ENCODE results near the gene DLEC1.
A peak's percentile ranks its signal among the peaks of the same experiment; 100 is the strongest.
"Not testable (repeated sequence)": the region's sequence is repeated elsewhere in the genome, so short reads cannot be mapped to it uniquely, and the experiment has no call there.

Gene DLEC1

DNA sequence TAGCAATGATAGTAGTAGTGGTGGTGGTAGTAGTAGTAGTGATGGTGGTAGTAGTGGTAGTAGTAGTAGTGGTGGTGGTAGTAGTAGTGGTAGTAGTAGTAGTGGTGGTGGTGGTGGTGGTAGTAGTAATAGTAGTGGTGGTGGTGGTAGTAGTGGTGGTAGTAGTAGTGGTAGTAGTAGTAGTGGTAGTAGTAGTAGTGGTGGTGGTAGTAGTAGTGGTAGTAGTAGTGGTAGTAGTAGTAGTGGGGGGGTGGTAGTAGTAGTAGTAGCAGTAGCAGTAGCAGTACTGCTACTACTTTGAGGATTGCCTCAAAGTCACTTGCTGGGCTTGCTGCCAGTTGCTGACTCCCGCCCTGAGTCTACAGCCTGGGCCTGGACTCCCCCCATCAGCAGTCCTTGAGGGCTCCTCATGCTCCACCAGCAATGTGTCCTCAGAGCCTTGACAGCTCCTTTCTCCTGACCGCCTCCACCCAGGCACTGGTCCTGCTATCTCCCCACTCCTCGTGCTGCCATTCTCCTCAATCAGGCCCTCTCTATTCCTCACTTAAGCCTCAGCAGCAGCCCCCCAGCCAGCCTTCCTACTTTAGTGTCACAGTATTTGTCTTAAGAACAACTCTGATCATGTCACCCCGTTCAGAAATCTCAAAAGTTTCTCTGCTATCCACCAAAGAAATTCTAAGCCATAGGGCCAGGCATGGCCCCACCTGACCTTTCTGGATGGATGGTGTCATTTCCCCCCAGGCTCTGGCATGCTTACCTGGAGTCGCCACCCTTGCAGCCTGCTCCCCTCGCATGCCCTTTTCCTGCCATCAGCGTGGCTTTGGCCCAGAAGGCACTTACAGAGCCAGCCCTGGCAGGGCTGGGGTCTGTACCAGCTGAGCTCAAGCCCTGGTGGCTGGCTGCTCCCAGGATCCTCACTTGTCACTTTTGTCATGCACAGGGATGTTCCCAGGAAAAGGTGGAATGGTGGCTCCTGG, 45.6 kb downstream of the DLEC1 start:
- DNase-seq (ENCODE audit: low spot score) = peak; percentile 78

DNA sequence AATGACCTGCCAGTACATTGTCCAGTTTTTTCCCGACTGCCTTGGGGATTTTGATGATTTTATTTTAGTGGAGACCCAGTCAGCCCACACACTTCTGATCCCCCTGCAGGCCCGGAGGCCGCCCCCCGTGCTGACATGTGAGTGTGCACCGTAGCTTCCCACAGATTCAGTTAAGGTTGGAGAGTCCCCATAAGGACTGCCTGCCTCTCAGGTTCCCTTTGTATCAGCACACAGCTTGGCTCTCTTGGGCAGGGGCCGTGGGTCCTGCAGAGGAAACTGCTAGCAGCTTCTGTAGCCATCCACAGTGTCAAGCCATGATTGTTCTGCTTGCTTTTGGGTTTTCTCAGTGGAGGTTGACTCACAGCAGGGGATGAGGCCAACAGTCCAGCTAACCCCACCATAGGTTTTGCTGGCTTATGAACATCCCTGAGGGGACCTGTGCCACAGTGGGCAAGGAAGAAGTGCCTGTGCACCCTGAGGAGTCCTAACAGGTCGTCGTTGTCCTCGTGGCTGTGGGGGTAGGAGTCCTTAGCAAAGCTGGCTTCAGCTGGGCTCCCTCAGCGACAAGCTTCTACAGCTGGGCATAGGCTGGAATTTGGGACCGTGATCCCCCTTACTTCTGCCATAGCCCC, 46.4 kb downstream of the DLEC1 start:
- DNase-seq (ENCODE audit: low spot score) = peak; percentile 30

DNA sequence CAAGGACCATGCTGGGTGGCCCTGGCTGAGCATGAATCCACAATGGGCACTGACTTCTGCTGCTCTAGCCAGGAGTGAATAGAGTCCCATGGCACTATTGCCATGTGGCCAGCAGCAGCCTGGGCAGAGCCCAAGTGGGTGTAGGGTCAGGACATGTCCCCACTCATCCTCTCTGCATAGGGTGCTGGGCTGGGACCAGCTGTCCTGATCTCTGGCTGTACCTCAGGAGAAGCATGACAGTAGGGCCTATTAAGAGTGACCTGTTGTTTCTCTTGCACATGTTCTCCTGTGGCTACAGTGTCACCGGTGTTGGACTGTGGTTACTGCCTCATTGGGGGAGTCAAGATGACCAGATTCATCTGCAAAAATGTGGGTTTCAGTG, 46.9 kb downstream of the DLEC1 start:
- DNase-seq (ENCODE audit: low spot score) = no peak

DNA sequence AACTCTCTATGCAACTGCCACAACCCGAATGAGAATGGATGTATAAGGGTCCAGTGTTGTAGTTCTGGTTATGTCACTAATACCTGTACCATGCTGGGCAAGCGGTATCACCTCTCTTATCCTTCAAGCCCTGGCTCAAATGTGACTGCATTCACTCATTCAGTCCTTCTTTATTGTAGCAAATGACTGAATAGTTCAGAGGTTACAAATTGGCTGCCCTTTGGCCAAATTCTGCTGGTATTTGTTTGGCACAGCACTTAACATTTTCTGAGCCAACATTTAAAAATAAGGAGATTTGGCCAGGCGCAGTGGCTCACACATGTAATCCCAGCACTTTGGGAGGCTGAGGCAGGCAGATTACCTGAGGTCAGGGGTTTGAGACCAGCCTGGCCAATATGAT, 47.5 kb downstream of the DLEC1 start:
- DNase-seq (ENCODE audit: low spot score) = no peak

DNA sequence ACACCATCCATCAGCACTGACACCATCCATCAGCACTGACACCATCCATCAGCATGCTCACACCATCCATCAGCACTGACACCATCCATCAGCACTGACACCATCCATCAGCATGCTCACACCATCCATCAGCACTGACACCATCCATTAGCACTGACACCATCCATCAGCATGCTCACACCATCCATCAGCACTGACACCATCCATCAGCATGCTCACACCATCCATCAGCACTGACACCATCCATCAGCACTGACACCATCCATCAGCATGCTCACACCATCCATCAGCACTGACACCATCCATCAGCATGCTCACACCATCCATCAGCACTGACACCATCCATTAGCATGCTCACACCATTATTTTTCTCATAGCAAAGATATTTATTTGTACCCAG, 48.3 kb downstream of the DLEC1 start:
- DNase-seq (ENCODE audit: low spot score) = not testable (repeated sequence)

DNA sequence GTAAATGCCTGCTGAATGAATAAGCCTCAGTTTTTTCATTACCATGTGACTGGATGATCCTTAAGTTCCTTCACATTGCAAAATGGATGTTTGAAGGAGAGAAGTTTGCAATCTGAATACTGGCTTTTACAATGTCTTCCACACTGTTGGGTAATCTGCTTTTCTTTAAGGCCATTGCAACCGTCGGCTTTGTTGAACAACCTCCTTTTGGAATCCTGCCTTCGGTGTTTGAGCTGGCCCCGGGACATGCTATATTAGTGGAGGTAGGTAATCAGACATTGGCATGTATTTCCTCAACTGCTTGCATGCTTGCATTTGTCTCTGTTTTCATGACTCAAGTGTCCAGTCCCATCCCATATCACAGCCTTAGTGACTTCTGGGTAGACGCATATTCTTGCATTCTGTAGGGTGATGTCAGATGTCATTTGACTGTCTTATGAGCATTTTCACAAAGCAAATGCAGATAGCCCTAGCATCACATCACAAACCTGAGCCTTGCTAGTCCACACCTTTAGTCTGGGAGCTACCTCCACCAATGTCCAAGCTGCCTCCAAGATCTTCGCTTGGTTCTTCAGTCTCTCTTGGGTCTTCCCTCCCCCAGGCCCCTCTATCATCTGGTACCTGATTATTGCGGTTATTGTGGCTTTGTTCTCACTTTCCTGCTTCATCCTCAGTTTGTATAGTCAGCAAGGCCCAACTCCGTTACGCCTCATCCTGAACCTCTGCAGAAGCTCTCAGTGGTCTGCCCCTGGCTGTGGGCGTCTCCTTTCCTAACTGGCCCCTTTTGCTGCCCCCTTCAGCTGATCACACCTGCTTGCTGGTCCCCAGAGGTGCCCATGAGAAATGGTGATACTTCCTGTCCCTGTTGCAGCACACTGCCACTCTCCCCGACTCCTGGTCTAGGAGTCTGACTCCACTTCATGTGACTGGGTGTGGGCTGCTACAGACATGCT, 49.4 kb downstream of the DLEC1 start:
- DNase-seq (ENCODE audit: low spot score) = no peak

DNA sequence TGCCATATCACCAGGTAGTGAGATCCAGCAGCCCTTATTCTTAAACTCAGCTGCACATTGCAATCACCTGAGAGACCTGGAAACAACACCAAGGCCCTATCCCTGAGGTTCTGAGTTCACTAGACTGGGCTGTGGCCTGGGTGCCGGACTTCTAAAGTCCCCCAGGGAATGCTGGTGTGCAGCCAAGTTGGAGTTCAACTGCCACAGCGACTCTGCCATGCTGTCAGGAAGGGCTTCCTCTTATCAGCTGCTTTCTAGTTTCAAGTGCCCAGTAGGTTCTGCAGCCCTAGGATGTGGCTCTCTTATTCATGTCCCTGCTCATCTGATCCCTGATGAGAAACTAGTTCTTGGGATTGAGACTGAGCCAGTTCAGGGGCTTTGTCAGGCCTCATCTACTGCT, 50.2 kb downstream of the DLEC1 start:
- DNase-seq (ENCODE audit: low spot score) = no peak

DNA sequence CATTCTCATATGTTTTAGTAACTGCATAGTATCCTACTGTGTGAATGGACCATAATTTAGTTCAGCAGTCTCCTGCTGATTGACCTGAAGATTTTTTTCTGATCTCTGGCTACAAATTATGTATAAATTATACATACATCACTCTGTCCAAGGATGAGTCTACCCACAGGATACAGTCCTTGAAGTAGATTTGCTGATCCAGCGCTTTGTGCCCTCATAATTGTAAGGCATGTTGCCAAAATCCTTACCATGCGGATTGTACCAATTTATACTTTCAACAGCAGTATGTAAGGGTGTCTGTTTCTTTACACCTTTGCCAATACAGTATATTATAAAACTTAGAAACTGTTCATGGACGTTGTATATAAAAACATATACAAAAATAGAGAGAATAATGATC, 51.4 kb downstream of the DLEC1 start:
- DNase-seq (ENCODE audit: low spot score) = no peak

DNA sequence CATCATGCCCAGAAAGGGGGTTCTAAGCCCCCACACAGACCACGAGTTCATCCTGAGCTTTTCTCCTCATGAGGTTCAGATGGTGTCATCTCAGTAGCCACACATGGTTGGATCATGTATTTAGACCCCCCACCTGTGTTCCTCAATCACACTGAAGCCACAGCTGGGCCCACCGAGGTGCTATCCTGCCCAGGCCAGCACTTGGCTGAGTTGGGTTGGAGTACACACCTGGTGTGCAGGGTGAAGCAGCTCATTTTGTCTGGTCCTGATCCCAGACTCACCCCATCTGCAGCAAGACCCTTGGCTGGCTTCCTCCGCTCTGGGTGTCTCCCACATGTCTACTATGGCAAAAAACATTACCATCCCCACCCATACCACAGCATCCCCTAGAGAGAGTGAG, 56.0 kb downstream of the DLEC1 start:
- no peak for DNase-seq (ENCODE audit: low spot score)

DNA sequence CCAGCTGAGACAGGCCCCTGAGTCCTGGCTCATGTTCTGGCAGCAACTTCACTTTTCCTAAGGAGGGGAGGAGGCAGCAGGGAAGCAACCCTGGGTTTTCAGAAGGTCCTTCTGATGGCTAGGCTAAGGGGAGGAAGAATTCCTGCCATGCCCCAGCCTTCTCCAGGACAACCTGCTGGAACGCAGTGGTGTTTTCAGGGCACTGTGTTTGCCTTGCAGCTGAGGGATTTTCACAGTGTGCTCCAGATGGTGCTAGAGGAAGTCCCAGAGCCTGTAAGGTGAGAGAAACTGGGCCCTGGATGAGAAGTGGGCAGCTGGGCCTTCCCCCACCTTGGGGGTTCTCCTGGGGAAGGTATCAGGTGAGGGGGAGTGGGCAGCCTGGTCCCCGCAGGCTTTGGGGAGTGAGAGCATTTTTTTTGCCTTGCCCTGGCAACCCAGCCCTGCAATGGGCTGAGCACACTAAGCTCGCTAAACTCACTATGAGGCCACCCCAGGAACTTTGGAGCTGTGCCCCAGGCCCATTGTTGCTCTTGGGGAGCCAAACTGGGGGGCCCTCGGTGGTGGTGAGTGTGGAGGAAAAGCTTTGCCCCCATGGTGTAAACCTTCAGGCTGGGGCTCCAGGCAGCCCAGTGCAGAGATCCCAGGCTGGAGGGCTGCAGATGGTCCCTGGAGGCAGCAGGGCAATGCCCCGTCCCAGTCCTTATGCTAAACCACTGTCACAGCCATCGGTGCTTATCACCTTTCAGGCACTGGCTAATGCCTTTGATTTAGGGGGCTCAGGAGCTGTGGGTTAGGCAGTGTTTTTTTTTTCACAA, 56.9 kb downstream of the DLEC1 start:
- DNase-seq (ENCODE audit: low spot score) = no peak

DNA sequence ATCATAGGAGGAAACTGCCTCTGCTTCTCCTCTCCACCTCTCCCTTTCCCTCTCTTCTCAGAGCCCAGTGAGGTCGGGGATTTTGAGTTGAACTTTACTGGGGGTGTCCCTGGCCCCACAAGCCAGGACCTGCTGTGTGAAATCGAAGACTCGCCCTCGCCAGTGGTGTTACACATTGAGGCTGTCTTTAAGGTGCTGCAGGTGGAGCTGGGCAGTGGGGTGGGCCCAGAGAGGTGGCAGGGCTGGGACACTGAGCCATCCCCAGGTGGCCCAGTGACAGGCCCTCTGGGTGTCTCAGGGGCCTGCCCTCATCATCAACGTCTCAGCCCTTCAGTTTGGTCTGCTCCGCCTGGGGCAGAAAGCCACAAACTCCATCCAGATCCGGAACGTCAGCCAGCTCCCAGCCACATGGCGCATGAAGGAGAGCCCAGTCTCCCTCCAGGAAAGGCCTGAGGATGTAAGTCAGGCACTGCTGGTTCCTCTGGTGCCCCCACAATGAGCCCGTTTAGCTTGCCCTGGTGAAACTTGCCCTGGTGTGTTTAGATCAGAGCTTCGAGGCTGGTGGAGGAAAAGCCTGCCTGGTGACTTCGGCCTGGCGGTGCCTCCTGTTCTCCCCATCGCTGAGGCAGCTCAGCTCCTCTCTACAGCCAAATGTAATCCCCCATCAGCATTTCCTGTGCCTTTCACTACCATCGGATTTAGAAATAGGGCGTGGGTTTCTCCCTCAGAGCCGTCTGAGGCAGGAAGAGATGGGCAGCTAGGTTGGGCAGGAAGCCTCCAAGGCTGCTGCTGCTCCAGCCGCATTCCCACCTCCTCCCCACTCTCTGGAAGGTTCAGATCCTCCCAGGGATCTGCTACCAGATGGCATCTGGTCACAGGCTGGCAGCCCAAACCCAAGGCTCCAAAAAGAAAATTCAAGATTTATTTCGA, 58.7 kb downstream of the DLEC1 start:
- no peak for DNase-seq (ENCODE audit: low spot score)

DNA sequence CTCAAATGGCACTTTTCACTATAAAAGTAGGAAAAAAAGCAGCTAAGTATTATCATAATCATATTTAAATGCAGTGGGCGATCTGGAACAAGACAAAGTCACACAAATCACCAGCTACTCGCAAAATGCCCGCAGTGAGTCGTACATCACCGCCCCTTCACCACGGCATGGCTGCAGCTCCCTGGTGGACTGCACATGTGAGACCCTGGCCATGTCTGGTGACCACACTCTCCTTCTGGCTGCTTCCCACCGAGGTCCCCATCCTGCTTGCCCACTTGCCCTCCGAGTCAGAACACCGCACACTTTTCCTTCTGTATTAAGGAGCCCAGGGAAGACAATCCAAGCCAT, 59.3 kb downstream of the DLEC1 start:
- DNase-seq (ENCODE audit: low spot score) = no peak

DNA sequence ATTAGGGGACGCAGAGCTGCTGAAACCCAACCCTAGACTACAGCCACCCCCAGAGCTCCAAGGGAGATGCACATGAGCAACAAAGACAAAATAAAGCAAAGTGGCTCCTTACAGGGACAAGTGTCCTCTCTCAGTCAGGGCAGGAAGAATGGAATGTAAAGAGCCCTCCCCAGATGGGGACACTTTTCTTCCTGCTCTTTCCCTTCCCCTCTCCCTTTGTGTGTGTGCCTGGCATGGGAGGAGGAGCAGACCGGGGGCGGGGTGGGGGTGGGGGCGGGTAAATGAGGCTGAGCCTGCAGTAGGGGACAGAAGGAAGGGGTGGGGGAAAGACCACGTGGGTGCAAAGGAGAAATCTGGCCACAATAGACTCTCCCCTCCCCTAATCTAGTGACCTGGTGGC, 60.5 kb downstream of the DLEC1 start:
- DNase-seq (ENCODE audit: low spot score) = no peak

DNA sequence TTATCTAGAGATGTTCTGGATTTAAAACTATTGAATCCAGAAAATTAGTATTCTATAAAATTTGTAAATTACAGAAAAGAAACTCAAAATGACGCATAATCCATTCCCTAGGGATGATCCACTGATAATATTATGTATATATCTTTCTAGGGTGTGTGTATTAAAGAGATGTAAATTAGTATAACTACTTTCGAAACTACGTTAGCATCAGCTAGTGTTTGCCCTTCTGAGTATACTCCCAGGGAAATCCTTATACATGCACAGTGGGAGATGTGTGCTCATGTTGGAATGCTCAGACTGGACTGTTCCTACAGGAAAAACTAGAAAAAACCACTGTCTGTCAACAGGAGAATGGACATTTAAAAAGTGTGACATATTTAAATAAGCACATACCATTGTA, 61.5 kb downstream of the DLEC1 start:
- DNase-seq (ENCODE audit: low spot score) = no peak

DNA sequence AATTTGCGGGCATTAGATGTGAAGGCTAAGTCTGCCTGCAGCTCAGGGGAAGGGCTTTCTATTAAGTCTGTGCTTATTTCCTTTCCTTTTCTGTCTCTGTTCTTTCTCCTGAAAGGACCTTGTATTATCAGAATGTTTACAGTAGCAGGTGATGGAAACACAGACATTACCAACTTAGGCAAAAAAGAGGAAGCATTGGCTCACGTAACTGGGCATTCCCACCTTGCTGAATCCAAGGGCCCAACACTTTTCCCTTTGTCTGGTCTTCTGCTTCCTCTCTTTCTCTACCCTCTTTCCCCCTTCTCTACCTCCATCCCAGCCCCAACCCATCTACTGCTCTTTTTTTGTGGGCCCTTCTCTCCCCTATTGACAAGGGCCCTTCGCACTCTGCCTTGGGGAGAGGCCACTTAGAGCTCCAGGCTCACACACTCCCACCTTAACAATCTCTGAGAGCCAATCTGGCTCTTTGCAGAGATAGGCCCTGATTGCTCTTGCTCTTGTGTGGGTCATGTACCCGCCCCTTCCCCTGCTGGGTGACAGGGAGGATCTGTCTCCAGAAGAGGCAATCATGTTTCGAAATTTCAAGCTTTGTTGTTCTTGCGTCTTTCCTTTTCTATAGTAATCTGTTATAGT, 62.9 kb downstream of the DLEC1 start:
- DNase-seq (ENCODE audit: low spot score) = no peak

DNA sequence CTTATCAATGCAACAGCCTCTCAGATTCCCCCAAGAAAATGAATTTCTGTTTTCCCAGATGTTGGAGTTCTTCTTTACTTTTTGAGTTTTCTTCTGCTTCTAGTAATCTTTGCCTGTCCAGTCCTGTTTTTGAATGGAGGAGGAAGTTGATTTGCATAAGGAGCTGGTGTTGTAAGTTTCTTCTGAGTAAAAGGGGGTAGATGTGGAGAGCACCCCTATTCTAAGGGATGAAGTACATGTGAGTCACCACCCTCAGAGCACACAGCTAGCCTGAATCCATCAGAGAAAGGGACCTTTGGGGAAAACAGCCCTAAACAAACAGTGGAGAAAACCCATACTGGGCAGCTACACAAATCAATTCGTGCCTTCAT, 63.4 kb downstream of the DLEC1 start:
- no peak for DNase-seq (ENCODE audit: low spot score)

DNA sequence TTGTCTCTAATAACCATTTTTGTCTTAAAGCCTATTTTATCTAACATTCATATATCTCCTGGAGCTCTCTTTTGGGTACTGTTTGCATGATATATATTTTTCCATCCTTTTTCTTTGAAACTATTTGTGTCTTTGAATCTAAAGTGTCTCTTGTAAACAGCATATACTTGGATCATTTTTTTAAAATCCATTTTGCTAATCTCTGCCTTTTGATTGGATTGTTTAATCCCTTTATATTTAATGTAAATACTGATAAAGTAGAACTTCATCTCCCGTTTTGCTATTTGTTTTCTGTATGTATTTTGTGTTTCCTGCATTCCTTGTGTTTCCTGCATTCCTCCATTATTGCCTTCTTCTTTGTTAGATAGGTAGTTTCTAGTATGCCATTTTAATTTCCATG, 66.5 kb downstream of the DLEC1 start:
- no peak for DNase-seq (ENCODE audit: low spot score)

DNA sequence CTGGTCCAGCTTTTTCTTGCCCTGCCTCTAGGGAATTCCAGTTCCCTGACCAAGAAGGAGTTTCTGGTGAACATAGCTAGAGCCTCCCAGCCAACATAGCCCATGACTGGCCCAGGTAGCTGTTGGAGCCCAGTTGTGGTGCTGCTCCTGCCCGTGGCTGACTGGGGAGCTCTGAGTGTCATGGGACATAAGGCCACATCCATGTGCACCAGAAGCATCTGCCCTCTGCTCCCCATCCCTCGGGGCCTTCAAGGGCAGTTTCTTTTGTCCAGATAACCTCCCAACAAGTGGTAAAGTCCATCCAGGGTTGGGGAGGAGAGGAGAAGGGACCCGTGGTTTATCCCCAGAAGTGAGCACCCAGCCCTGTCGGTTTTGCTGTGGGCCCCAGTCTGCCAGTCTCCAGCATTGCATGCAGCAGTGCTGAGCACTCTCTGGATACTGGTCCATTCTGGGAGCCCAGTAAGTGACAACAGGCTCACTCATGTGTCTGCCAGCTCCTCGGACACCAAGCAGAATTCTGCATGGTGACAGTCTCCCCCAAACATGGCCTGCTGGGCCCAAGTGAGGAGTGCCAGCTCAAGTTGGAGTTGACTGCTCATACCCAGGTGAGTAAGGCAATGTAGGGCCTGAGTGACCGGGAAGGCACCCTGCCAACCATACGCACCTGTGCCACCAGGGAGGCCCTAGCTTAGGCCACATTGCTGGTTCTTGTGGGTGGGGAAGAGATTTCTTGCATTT, 69.1 kb downstream of the DLEC1 start:
- no peak for DNase-seq (ENCODE audit: low spot score)

Measured in NAMALWA (cell line).